Caco-2 (cell line): ENCODE measurements around the gene MICAL3. TPM values are rescaled to one million over a fixed set of nuclear protein-coding genes. Genes with fewer than 3 reads are reported as not detected.

Experiments used
- BruUV-seq: library from RNA; stranded (reverse); fragments of 400-500 nt; replicated peaks from 2 replicates; lab custom pipeline; 2021; lab: Mats Ljungman, UMichigan
- CTCF ChIA-PET: fragments of 300-600 bp; sonication (Branson Sonifier 250); formaldehyde crosslinking; loops from one replicate; lab custom pipeline; 2022; ENCODE audit warnings: antibody characterized with exemption; lab: Charles Lee
- POLR2A ChIA-PET: fragments of 300-600 bp; sonication (Branson Sonifier 250); formaldehyde crosslinking; loops from one replicate; lab custom pipeline; 2022; ENCODE audit warnings: antibody characterized with exemption; lab: Charles Lee
- DNase-seq, 2 experiments: peaks; one replicate each; pipeline versions ENCODE4 v3.0.0 to v3.0.0-alpha.2; 2020 to 2022
- H3K27me3 ChIP-seq: replicated peaks from 2 replicates; pipeline ENCODE4 v1.6.0; 2011; ENCODE audit warnings: low read length; ENCODE audit not compliant: control insufficient read depth, insufficient read depth
- H3K36me3 ChIP-seq: 2 replicates; pipeline ENCODE4 v1.5.1; 2011; ENCODE audit warnings: low read length; ENCODE audit not compliant: control insufficient read depth, insufficient read depth
- H3K4me1 ChIP-seq: fragments of 250-450 bp; sonication (Bioruptor Pico); 2 replicates; pipeline ENCODE4 v1.5.1; 2020; ENCODE audit warnings: mild to moderate bottlenecking
- H3K4me3 ChIP-seq: 2 replicates; pipeline ENCODE4 v1.5.1; 2011; ENCODE audit warnings: low read depth, mild to moderate bottlenecking, control low read depth, low read length
- H3K9me3 ChIP-seq: fragments of 250-450 bp; sonication (Bioruptor Pico); 2 replicates; pipeline ENCODE4 v1.5.1; 2020; ENCODE audit warnings: mild to moderate bottlenecking, moderate library complexity
- H3K27ac Mint-ChIP-seq: one replicate; pipeline ENCODE4 v1.8.0; 2022; ENCODE audit warnings: mixed read lengths; ENCODE audit not compliant: unreplicated experiment
- H3K27me3 Mint-ChIP-seq: one replicate; pipeline ENCODE4 v1.8.0; 2022; ENCODE audit warnings: mixed read lengths; ENCODE audit not compliant: insufficient read depth, unreplicated experiment
- H3K36me3 Mint-ChIP-seq: one replicate; pipeline ENCODE4 v1.8.0; 2022; ENCODE audit warnings: mild to moderate bottlenecking, mixed read lengths; ENCODE audit not compliant: insufficient read depth, unreplicated experiment
- H3K4me1 Mint-ChIP-seq: one replicate; pipeline ENCODE4 v1.8.0; 2022; ENCODE audit warnings: low read depth, mixed read lengths; ENCODE audit not compliant: unreplicated experiment
- H3K4me3 Mint-ChIP-seq: one replicate; pipeline ENCODE4 v1.8.0; 2022; ENCODE audit warnings: mild to moderate bottlenecking, moderate library complexity, mixed read lengths; ENCODE audit not compliant: unreplicated experiment
- H3K9me3 Mint-ChIP-seq: one replicate; pipeline ENCODE4 v1.8.0; 2022; ENCODE audit warnings: mixed read lengths; ENCODE audit not compliant: unreplicated experiment
- CTCF ChIP-seq, 2 experiments: fragments of 200-600 bp in 1 of 2; IDR thresholded peaks; 1 replicate in 1 of 2; 2 replicates in 1 of 2; pipeline versions ENCODE4 v1.5.1 to v1.8.0; 2011 to 2022; ENCODE audit warnings: antibody characterized with exemption in 1 of 2, control low read depth in 1 of 2, inconsistent platforms in 1 of 2, low read depth in 1 of 2, low read length in 1 of 2, mild to moderate bottlenecking in 1 of 2, moderate library complexity in 1 of 2; ENCODE audit not compliant: insufficient read depth in 1 of 2, severe bottlenecking in 1 of 2, unreplicated experiment in 1 of 2
- intact Hi-C: fragments of 100-400 bp; cut with micrococcal nuclease; formaldehyde crosslinking; loops from one replicate; pipeline ENCODE4 v1.10.0; 2022; ENCODE audit not compliant: unreplicated experiment
- total RNA-seq: library from RNA; stranded (reverse); gene quantifications from 2 replicates; pipeline ENCODE4 v1.2.3, GENCODE V29; 2022

MICAL3 gene
- total RNA-seq, 1 experiment from 2014 or later: 65.6 TPM

GRCh38 chr22:17827466-17827865 lies 196.9 kb downstream of the MICAL3 start:
- H3K36me3 ChIP-seq: peaks cover 1% of the 10 kb centered on the region; the same call in 1 of the 2 replicates
- BruUV-seq: no TSS peak
- H3K9me3 Mint-ChIP-seq: no peaks in the 10 kb centered on the region
- no peaks in the 10 kb centered on the region for H3K9me3 ChIP-seq
- H3K4me3 ChIP-seq: no peak overlapping the region
- POLR2A ChIA-PET: no interaction called here
- H3K27me3 Mint-ChIP-seq: no peaks in the 10 kb centered on the region
- no peaks in the 10 kb centered on the region for H3K4me1 Mint-ChIP-seq
- no peaks in the 10 kb centered on the region for H3K27me3 ChIP-seq
- H3K4me3 Mint-ChIP-seq: no peak overlapping the region
- DNase-seq: no peak
- TF ChIP-seq CTCF (IDR thresholded peaks at IDR 0.05; ENCODE audit: insufficient read depth in 1 of 2, low read depth in 1 of 2, low read length in 1 of 2, severe bottlenecking in 1 of 2, unreplicated experiment in 1 of 2): no peak
- H3K4me1 ChIP-seq: no peaks in the 10 kb centered on the region
- no peak overlapping the region for H3K27ac Mint-ChIP-seq
- CTCF ChIA-PET: interaction anchor here (1.0 to 1.1 kb wide), 2 partner anchors 9 to 197 kb away, joined by 3 read pairs; partner anchors contain the start of gene MICAL3
- H3K36me3 Mint-ChIP-seq: peaks cover 33% of the 10 kb centered on the region
- intact Hi-C loops: no loop called here

DNA sequence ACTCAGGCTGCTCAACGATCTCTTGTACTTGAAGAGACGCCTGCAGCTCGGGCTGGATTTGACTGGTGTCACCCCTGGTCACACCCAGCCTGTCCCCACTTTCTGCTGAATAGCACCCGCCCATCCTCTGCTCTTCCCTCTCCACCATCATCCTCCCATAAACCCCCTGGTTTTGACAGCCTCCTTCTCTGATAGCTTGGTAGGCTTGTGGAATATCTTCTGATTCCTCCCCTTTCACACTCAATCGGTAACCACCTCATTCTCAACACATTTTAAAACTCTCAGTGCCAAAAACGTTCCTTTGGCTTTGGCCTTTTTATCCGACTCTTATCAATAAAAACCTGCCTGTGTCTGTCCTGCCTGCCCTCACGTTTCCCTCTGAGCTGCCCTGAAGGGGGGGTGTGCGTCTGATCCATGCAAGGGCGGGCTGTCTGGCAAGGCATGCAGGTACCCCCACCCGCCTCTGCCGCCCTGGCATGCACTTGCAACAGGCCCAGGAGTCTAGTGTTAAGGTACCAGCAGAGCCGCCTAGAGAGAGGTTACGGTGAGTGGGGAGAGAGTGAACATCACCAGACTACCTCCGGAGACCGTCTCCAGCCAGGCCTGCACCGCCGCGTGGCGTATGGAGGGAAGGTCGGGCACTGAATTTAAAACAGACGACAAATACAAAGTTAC lies 198.3 kb downstream of the MICAL3 start:
- Histone ChIP-seq H3K4me1 (no peaks in the 10 kb centered on the region), H3K27me3 (no peaks in the 10 kb centered on the region), H3K4me3 (no peak overlapping the region), H3K36me3 (peaks cover 1% of the 10 kb centered on the region; the same call in 1 of the 2 replicates), H3K9me3 (no peaks in the 10 kb centered on the region)
- Mint-ChIP-seq H3K36me3 (peaks cover 29% of the 10 kb centered on the region), H3K27ac (no peak overlapping the region), H3K4me1 (no peaks in the 10 kb centered on the region), H3K9me3 (no peaks in the 10 kb centered on the region), H3K27me3 (no peaks in the 10 kb centered on the region), H3K4me3 (no peak overlapping the region)
- TF ChIP-seq CTCF (IDR thresholded peaks at IDR 0.05; ENCODE audit: insufficient read depth in 1 of 2, low read depth in 1 of 2, low read length in 1 of 2, severe bottlenecking in 1 of 2, unreplicated experiment in 1 of 2): no peak
- ChIA-PET CTCF (no interaction called here), POLR2A (no interaction called here)
- DNase-seq: no peak
- BruUV-seq: no TSS peak
- intact Hi-C loops: no loop called here

DNA sequence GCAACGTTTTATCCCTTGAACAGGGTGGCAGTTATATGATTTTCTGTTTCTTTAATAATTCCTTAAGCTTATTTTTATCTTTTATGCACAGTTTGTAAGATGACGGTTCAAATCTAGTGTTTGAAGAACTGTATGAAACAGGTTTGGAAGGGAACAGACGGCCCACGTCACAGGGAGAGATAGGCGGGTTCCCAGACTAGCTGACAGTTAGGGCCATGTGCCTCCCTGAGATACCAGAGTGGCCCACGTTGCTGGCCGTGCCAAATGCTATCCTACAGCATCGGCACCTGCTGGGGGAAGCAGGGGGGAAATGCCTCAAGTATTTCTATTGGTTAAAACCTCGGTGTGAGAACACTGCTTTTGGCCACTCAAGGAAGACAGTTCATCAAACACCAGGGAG lies 199.9 kb downstream of the MICAL3 start:
- no TSS peak for BruUV-seq
- intact Hi-C loops: no loop called here
- CTCF ChIA-PET: no interaction called here
- no peak for DNase-seq
- POLR2A ChIA-PET: no interaction called here
- Mint-ChIP-seq H3K9me3 (no peaks in the 10 kb centered on the region), H3K4me1 (no peaks in the 10 kb centered on the region), H3K4me3 (no peak overlapping the region), H3K27me3 (no peaks in the 10 kb centered on the region), H3K27ac (no peak overlapping the region), H3K36me3 (peaks cover 27% of the 10 kb centered on the region)
- no peak for TF ChIP-seq CTCF (IDR thresholded peaks at IDR 0.05; ENCODE audit: insufficient read depth in 1 of 2, low read depth in 1 of 2, low read length in 1 of 2, severe bottlenecking in 1 of 2, unreplicated experiment in 1 of 2)
- Histone ChIP-seq H3K4me1 (no peaks in the 10 kb centered on the region), H3K36me3 (peaks cover 1% of the 10 kb centered on the region; the same call in 1 of the 2 replicates), H3K27me3 (no peaks in the 10 kb centered on the region), H3K4me3 (no peak overlapping the region), H3K9me3 (no peaks in the 10 kb centered on the region)
